HepG2 (cell line): ENCODE data around the gene CCNL1. TPM values are rescaled to one million over a fixed set of nuclear protein-coding genes. Genes with fewer than 3 reads are reported as not detected.

Experiments
- ATAC-seq: fragments of 200-7000 bp; cut with Tn5 transposase; 3 replicates; pipeline ENCODE4 v1.9.1; 2020; ENCODE audit warnings: mild to moderate bottlenecking, moderate library complexity
- BruUV-seq: library from RNA; stranded (reverse); fragments of 400-500 nt; replicated peaks from 2 replicates; lab custom pipeline; 2021; lab: Mats Ljungman, UMichigan
- CTCF ChIA-PET: fragments of 300-600 bp; formaldehyde crosslinking; extraction: SDS; loops from one replicate; lab custom pipeline; 2021; ENCODE audit warnings: low total read pairs, inconsistent platforms, low intra/inter-chr PET ratio; lab: Yijun Ruan, JAX
- POLR2A ChIA-PET: fragments of 350-600 bp; sonication (Branson Sonifier 250); formaldehyde crosslinking; loops from one replicate; lab custom pipeline; 2020; ENCODE audit warnings: antibody characterized with exemption, inconsistent platforms; lab: Yijun Ruan, JAX
- DNase-seq: peaks from one replicate; pipeline ENCODE4 v3.0.0-alpha.2; 2015; ENCODE audit warnings: low spot score
- FAIRE-seq: peaks from 3 replicates; lab custom pipeline; 2011; peaks lifted over from hg19 to GRCh38; lab: Jason Lieb, UNC
- H2AFZ ChIP-seq: one replicate; pipeline ENCODE4 v1.6.1; 2011; ENCODE audit warnings: low read length, inconsistent platforms
- H3K27ac ChIP-seq: fragments of 300-600 bp; 3 replicates; pipeline ENCODE4 v1.8.0; 2011; ENCODE audit warnings: mixed run types, mild to moderate bottlenecking, mixed read lengths, low read length, inconsistent platforms; ENCODE audit not compliant: insufficient read depth; ENCODE audit errors: extremely low read length
- H3K27me3 ChIP-seq, 2 experiments: fragments of 200-600 bp in 1 of 2; 2 replicates in 1 of 2; 3 replicates in 1 of 2; pipeline versions ENCODE4 v1.6.0 to v1.8.0; 2011; ENCODE audit warnings: low read length in 2 of 2, mild to moderate bottlenecking in 2 of 2, moderate library complexity in 2 of 2, inconsistent platforms in 1 of 2; ENCODE audit not compliant: insufficient read depth in 2 of 2, control insufficient read depth in 1 of 2
- H3K36me3 ChIP-seq, 2 experiments: fragments of 200-600 bp in 1 of 2; replicated peaks in 1 of 2; 2 replicates in 1 of 2; 3 replicates in 1 of 2; pipeline versions ENCODE4 v1.5.1 to v1.8.0; 2011; ENCODE audit warnings: low read length in 2 of 2, inconsistent platforms in 1 of 2; ENCODE audit not compliant: insufficient read depth in 2 of 2, control insufficient read depth in 1 of 2
- H3K4me1 ChIP-seq: 2 replicates; pipeline ENCODE4 v1.5.1; 2012; ENCODE audit warnings: low read length, inconsistent platforms; ENCODE audit not compliant: insufficient read depth
- H3K4me2 ChIP-seq: 2 replicates; pipeline ENCODE4 v1.6.0; 2011; ENCODE audit warnings: low read depth, low read length, inconsistent platforms
- H3K4me3 ChIP-seq, 3 experiments: fragments of 200-600 bp in 1 of 3; sonication (generic), shearing (Covaris generic) in 1 of 3; replicated peaks in 1 of 3; 2 replicates each; pipeline ENCODE4 v1.5.1; 2011 to 2016; ENCODE audit warnings: low read length in 3 of 3, inconsistent platforms in 2 of 3, low read depth in 2 of 3, mild to moderate bottlenecking in 2 of 3, control low read depth in 1 of 3, mixed read lengths in 1 of 3; ENCODE audit not compliant: insufficient read depth in 1 of 3
- H3K79me2 ChIP-seq: one replicate; pipeline ENCODE4 v1.6.1; 2011; ENCODE audit warnings: low read length, inconsistent platforms; ENCODE audit not compliant: insufficient read depth
- H3K9ac ChIP-seq: 2 replicates; pipeline ENCODE4 v1.6.0; 2011; ENCODE audit warnings: mild to moderate bottlenecking, low read depth, low read length, inconsistent platforms; ENCODE audit not compliant: insufficient read depth
- H3K9me3 ChIP-seq: 2 replicates; pipeline ENCODE4 v1.5.1; 2012; ENCODE audit warnings: mild to moderate bottlenecking, low read length
- H4K20me1 ChIP-seq: 2 replicates; pipeline ENCODE4 v1.6.0; 2011; ENCODE audit warnings: inconsistent platforms, mild to moderate bottlenecking, low read length, moderate library complexity; ENCODE audit not compliant: insufficient read depth
- GZF1 ChIP-seq: sonication (generic); formaldehyde crosslinking; IDR thresholded peaks from 2 replicates; pipeline ENCODE4 v1.5.1; 2020; ENCODE audit warnings: mild to moderate bottlenecking, missing genetic modification reagents
- RNF2 ChIP-seq: fragments of 450-650 bp; conservative IDR thresholded peaks from 2 replicates; pipeline ENCODE4 v1.6.1; 2016; ENCODE audit warnings: low read depth
- TBX2 ChIP-seq: sonication (generic); formaldehyde crosslinking; IDR thresholded peaks from 2 replicates; pipeline ENCODE4 v1.5.0; 2020; ENCODE audit warnings: missing genetic modification reagents, mild to moderate bottlenecking, borderline replicate concordance
- U2AF2 ChIP-seq: fragments of 200-400 bp; formaldehyde crosslinking; IDR thresholded peaks from 2 replicates; pipeline ENCODE4 v1.6.1; 2017; ENCODE audit warnings: low read depth, mild to moderate bottlenecking, low read length
- ZMYM2 ChIP-seq: sonication (generic); formaldehyde crosslinking; IDR thresholded peaks from 2 replicates; pipeline ENCODE4 v1.8.0; 2022; ENCODE audit warnings: mild to moderate bottlenecking, missing genetic modification reagents
- ZNF878 ChIP-seq: sonication (generic); formaldehyde crosslinking; IDR thresholded peaks from 2 replicates; pipeline ENCODE4 v1.8.1; 2023; ENCODE audit warnings: mild to moderate bottlenecking, missing genetic modification reagents, moderate library complexity
- WGBS: methylation state at CpG from one replicate; pipeline ENCODE4 v1.1.6; 2017; ENCODE audit warnings: low lambda C conversion rate; 5-methylcytosine and 5-hydroxymethylcytosine counted together
- in situ Hi-C: cut with HindIII; loops from 2 replicates; pipeline ENCODE4 v1.10.0; 2017; ENCODE audit warnings: low pct_unique_long_range_greater_than_20kb; ENCODE audit not compliant: extremely low pct_ligation_motif_present
- intact Hi-C: fragments of 100-400 bp; cut with micrococcal nuclease; formaldehyde crosslinking; loops from one replicate; pipeline ENCODE4 v1.10.0; 2022; ENCODE audit not compliant: unreplicated experiment
- polyA plus RNA-seq, 8 experiments: library from polyadenylated mRNA; depleted of rRNA in 3 of 8; stranded (reverse) in 7 of 8; unstranded in 1 of 8; fragments of >200 nt; fragmentation: Illumina TruSeq in 4 of 8; extraction: Trizol in 4 of 8; gene quantifications; 2 replicates each; pipeline versions ENCODE4 v1.2.1 to v1.2.3, GENCODE V29; 2011 to 2016; ENCODE audit warnings: low read depth in 4 of 8, missing spikeins in 1 of 8, mixed read lengths in 1 of 8; ENCODE audit not compliant: insufficient read depth in 1 of 8
- total RNA-seq, 5 experiments: library from RNA; depleted of rRNA; stranded (reverse); fragments of >200 nt; fragmentation: Illumina TruSeq; extraction: Trizol; gene quantifications; 2 replicates each; pipeline ENCODE4 v1.2.3, GENCODE V29; 2016; ENCODE audit warnings: low read depth in 1 of 5
- TF ChIP-seq, protein P1 (sequence below): IDR thresholded peaks from 2 replicates; pipeline ENCODE4 v1.6.1; 2012; ENCODE audit warnings: low read length, improper control_type of control experiment
- TF ChIP-seq, protein P2 (sequence below), 2 experiments: fragments of 450-650 bp in 1 of 2; sonication (generic) in 1 of 2; formaldehyde crosslinking in 1 of 2; IDR thresholded peaks; 2 replicates each; pipeline versions ENCODE4 v1.6.1 to v1.8.0; 2016 to 2022; ENCODE audit warnings: antibody characterized with exemption in 1 of 2, mild to moderate bottlenecking in 1 of 2, missing genetic modification reagents in 1 of 2

CCNL1 gene
- total and polyA plus RNA-seq, 2 of the 13 experiments (the other 11 are each of a cell fraction or from before 2014, with no cell fraction given), result 151 to 303 TPM

DNA sequence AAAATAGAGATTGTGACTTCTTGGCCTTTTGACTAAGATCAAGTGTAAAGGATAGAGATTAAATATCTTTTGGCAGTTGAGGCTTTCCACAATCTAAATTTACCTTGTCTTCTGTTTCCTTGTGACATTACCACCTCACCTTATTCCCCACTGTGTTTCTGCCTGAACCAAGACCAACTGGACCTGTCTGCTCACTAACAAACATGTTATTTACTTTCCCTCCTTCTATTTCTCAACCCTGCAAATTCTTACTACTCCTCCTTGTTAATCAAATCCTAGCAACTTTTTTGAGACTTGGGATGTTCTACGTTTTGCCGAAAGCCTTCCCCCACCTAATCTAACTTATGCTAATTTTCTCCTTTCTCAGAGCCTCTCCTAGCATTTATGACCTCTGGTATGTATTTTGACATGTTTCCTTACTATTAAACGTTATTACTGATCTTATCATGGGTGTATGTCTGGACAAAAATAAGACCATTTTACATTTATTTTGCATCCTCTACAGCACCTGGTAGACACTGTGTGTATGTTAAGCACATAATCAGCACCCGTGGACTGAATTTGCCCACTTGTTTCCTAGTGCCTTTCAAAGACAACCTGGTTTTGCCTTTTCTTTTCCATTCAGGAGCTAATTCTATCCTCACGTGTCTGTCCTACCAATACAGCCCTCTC is 7.6 kb upstream of the CCNL1 start:
- intact Hi-C loops (no loop called here), in situ Hi-C loops (no loop called here)
- no peak for ATAC-seq
- Histone ChIP-seq H2AFZ (no peak overlapping the region), H4K20me1 (no peaks in the 10 kb centered on the region), H3K36me3 (no peaks in the 10 kb centered on the region), H3K9ac (no peak overlapping the region), H3K9me3 (no peaks in the 10 kb centered on the region), H3K79me2 (no peaks in the 10 kb centered on the region), H3K4me1 (peaks cover 32% of the 10 kb centered on the region), H3K27me3 (no peaks in the 10 kb centered on the region), H3K4me3 (no peak overlapping the region), H3K4me2 (no peak overlapping the region), H3K27ac (no peak overlapping the region)
- CTCF ChIA-PET, result no interaction called here
- BruUV-seq, result no TSS peak
- POLR2A ChIA-PET, result no interaction called here
- 29% methylated on average over 5 of the region's 5 CpGs for WGBS
- no peak for FAIRE-seq
- no peak for DNase-seq
- TF ChIP-seq, protein P1, sequence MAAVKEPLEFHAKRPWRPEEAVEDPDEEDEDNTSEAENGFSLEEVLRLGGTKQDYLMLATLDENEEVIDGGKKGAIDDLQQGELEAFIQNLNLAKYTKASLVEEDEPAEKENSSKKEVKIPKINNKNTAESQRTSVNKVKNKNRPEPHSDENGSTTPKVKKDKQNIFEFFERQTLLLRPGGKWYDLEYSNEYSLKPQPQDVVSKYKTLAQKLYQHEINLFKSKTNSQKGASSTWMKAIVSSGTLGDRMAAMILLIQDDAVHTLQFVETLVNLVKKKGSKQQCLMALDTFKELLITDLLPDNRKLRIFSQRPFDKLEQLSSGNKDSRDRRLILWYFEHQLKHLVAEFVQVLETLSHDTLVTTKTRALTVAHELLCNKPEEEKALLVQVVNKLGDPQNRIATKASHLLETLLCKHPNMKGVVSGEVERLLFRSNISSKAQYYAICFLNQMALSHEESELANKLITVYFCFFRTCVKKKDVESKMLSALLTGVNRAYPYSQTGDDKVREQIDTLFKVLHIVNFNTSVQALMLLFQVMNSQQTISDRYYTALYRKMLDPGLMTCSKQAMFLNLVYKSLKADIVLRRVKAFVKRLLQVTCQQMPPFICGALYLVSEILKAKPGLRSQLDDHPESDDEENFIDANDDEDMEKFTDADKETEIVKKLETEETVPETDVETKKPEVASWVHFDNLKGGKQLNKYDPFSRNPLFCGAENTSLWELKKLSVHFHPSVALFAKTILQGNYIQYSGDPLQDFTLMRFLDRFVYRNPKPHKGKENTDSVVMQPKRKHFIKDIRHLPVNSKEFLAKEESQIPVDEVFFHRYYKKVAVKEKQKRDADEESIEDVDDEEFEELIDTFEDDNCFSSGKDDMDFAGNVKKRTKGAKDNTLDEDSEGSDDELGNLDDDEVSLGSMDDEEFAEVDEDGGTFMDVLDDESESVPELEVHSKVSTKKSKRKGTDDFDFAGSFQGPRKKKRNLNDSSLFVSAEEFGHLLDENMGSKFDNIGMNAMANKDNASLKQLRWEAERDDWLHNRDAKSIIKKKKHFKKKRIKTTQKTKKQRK, result no peak
- TF ChIP-seq GZF1 (CRISPR knock-in tag), result no peak
- TF ChIP-seq, protein P2, sequence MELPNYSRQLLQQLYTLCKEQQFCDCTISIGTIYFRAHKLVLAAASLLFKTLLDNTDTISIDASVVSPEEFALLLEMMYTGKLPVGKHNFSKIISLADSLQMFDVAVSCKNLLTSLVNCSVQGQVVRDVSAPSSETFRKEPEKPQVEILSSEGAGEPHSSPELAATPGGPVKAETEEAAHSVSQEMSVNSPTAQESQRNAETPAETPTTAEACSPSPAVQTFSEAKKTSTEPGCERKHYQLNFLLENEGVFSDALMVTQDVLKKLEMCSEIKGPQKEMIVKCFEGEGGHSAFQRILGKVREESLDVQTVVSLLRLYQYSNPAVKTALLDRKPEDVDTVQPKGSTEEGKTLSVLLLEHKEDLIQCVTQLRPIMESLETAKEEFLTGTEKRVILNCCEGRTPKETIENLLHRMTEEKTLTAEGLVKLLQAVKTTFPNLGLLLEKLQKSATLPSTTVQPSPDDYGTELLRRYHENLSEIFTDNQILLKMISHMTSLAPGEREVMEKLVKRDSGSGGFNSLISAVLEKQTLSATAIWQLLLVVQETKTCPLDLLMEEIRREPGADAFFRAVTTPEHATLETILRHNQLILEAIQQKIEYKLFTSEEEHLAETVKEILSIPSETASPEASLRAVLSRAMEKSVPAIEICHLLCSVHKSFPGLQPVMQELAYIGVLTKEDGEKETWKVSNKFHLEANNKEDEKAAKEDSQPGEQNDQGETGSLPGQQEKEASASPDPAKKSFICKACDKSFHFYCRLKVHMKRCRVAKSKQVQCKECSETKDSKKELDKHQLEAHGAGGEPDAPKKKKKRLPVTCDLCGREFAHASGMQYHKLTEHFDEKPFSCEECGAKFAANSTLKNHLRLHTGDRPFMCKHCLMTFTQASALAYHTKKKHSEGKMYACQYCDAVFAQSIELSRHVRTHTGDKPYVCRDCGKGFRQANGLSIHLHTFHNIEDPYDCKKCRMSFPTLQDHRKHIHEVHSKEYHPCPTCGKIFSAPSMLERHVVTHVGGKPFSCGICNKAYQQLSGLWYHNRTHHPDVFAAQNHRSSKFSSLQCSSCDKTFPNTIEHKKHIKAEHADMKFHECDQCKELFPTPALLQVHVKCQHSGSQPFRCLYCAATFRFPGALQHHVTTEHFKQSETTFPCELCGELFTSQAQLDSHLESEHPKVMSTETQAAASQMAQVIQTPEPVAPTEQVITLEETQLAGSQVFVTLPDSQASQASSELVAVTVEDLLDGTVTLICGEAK (IDR thresholded peaks at IDR 0.05), result no peak
- TF ChIP-seq, protein P2 (CRISPR knock-in tag; IDR thresholded peaks at IDR 0.05), result no peak
- no peak for TF ChIP-seq RNF2
- no peak for TF ChIP-seq U2AF2
- no peak for TF ChIP-seq TBX2 (CRISPR knock-in tag)
- no peak for TF ChIP-seq ZMYM2
- no peak for TF ChIP-seq ZNF878 (CRISPR knock-in tag)
